ENCODE results near the gene UBE2E1. TPM values are rescaled to one million over a fixed set of nuclear protein-coding genes. Genes with fewer than 3 reads are reported as not detected.

UBE2E1 gene
- total and polyA plus RNA-seq, 2 of the 4 experiments (the other 2 are of a cell fraction), result 54.1 to 91.6 TPM

GRCh38 chr3:23815879-23816278 lies 10.1 kb downstream of the UBE2E1 start:
- Histone ChIP-seq H3K27ac (ENCODE audit: insufficient read depth, low read length) (no peak overlapping the region), H3K4me2 (ENCODE audit: low read depth, low read length) (no peak overlapping the region), H4K91ac (ENCODE audit: insufficient read depth, low read depth, low read length) (no peak overlapping the region), H3K4me1 (ENCODE audit: control insufficient read depth, insufficient read depth, low read length) (peaks cover 2% of the 10 kb centered on the region; the same call in 1 of the 2 replicates), H2AK5ac (ENCODE audit: low read depth, low read length) (no peak overlapping the region), H3K4ac (ENCODE audit: low read depth, low read length) (no peak overlapping the region), H2AFZ (replicated peaks; ENCODE audit: low read length, poor library complexity) (no peak overlapping the region), H3K9ac (ENCODE audit: low read depth, low read length) (no peak overlapping the region), H3K14ac (replicated peaks; ENCODE audit: low read depth, low read length) (no peak overlapping the region), H2BK120ac (ENCODE audit: low read depth, low read length) (no peak overlapping the region), H3K4me3 (ENCODE audit: insufficient read depth, low read depth, low read length) (no peak overlapping the region), H2BK5ac (ENCODE audit: low read depth, low read length, poor library complexity, severe bottlenecking) (no peak overlapping the region), H4K5ac (ENCODE audit: low read depth, low read length) (no peak overlapping the region), H3K9me1 (ENCODE audit: insufficient read depth, low read length) (peaks cover 12% of the 10 kb centered on the region), H3K36me3 (ENCODE audit: control insufficient read depth, insufficient read depth, low read length) (peaks cover 3% of the 10 kb centered on the region), H3K18ac (ENCODE audit: low read depth, low read length) (no peak overlapping the region), H4K20me1 (ENCODE audit: insufficient read depth, low read length) (peaks cover 33% of the 10 kb centered on the region; the same call in 1 of the 2 replicates), H2AK9ac (replicated peaks; ENCODE audit: low read depth, low read length, poor library complexity) (no peak overlapping the region), H3K23ac (ENCODE audit: low read depth, low read length) (no peak overlapping the region), H3K56ac (ENCODE audit: extremely low read depth, insufficient read depth, low read length) (no peak overlapping the region), H3K27me3 (ENCODE audit: control insufficient read depth, insufficient read depth, low read length) (no peaks in the 10 kb centered on the region), H3K79me1 (ENCODE audit: low read depth in 1 of 2, low read length in 2 of 2) (peaks cover 40 to 76% of the 10 kb centered on the region in 2 experiments), H3K9me3 (ENCODE audit: control insufficient read depth, insufficient read depth, low read length) (no peaks in the 10 kb centered on the region), H2BK15ac (ENCODE audit: low read depth, low read length) (no peak overlapping the region), H2BK20ac (ENCODE audit: low read depth, low read length) (no peak overlapping the region), H4K8ac (ENCODE audit: low read depth in 2 of 2, low read length in 2 of 2) (no peak overlapping the region)
- no TSS peak for BruUV-seq (replicated peaks)
- ChIA-PET CTCF (no interaction called here), POLR2A (ENCODE audit: unreplicated experiment) (no interaction called here)
- dilution Hi-C loops (cut with HindIII; ENCODE audit: low sequenced_read_pairs, unreplicated experiment), result no loop called here
- intact Hi-C loops (cut with micrococcal nuclease), result no loop called here
- no peak for DNase-seq
- no CpG with 5 or more reads among the region's 3 CpGs for WGBS, 2 experiments (ENCODE audit: extremely low coverage in 2 of 2, insufficient read length in 1 of 2)
- ATAC-seq (ENCODE audit: low read depth), result peak; percentile 37; the same call in 1 of the 2 replicates
- TF ChIP-seq BHLHE40 (IDR thresholded peaks at IDR 0.05; ENCODE audit: low read depth, low read length) (no peak), MAFK (IDR thresholded peaks at IDR 0.05; ENCODE audit: low read depth, low read length) (no peak), POLR2A (IDR thresholded peaks at IDR 0.05; ENCODE audit: low read depth, low read length) (no peak), CHD1 (IDR thresholded peaks at IDR 0.05; ENCODE audit: low read depth, low read length) (no peak), ELK1 (IDR thresholded peaks at IDR 0.05; ENCODE audit: borderline replicate concordance, low read depth, low read length) (no peak), USF2 (IDR thresholded peaks at IDR 0.05; ENCODE audit: low read depth, low read length) (no peak)
- in situ Hi-C loops (cut with MboI; ENCODE audit: low sequenced_read_pairs), result no loop called here
